KG1 (cell line): ENCODE results near the gene DCST1.
A peak's percentile ranks its signal among the peaks of the same experiment; 100 is the strongest.

ENCODE experiments used
- DNase-seq: peaks from one replicate; lab custom pipeline; 2025; lab: John Stamatoyannopoulos, UW

Gene DCST1

GRCh38 chr1:155052439-155053395 is 19.1 kb downstream of the DCST1 start:
- no peak for DNase-seq

GRCh38 chr1:155053531-155054105 is 20.0 kb downstream of the DCST1 start:
- DNase-seq: no peak

GRCh38 chr1:155057104-155057503 is 23.5 kb downstream of the DCST1 start:
- no peak for DNase-seq

DNA sequence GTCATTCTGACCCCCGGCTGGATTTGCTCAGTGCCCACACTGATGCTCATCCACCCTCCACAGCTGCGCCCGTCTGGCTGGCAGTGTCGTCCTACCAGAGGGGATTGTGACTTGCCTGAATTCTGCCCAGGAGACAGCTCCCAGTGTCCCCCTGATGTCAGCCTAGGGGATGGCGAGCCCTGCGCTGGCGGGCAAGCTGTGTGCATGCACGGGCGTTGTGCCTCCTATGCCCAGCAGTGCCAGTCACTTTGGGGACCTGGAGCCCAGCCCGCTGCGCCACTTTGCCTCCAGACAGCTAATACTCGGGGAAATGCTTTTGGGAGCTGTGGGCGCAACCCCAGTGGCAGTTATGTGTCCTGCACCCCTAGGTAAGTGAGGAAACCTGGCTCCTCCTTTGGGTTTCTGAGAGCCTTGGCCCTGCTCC is 24.2 kb downstream of the DCST1 start:
- DNase-seq: no peak

DNA sequence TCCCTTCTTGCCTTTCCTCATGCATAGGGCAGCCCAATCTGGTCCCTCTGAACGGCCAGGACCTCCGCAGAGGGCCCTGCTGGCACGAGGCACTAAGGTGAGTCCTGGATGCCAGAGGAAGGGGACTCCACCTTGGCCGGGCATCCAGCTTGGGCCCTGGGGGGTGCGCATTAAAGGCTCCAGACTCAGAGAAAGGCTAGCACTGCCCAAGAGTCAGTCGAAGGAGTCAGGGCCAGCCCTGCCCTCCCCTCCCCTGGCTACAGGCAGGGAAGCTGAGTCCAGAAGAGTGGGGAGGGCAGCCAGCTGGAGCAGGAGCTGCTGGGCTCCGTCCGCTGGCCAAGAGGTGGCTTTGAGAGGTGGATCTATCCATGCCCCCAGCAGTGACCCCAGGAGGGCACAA is 27.1 kb downstream of the DCST1 start:
- DNase-seq: no peak

DNA sequence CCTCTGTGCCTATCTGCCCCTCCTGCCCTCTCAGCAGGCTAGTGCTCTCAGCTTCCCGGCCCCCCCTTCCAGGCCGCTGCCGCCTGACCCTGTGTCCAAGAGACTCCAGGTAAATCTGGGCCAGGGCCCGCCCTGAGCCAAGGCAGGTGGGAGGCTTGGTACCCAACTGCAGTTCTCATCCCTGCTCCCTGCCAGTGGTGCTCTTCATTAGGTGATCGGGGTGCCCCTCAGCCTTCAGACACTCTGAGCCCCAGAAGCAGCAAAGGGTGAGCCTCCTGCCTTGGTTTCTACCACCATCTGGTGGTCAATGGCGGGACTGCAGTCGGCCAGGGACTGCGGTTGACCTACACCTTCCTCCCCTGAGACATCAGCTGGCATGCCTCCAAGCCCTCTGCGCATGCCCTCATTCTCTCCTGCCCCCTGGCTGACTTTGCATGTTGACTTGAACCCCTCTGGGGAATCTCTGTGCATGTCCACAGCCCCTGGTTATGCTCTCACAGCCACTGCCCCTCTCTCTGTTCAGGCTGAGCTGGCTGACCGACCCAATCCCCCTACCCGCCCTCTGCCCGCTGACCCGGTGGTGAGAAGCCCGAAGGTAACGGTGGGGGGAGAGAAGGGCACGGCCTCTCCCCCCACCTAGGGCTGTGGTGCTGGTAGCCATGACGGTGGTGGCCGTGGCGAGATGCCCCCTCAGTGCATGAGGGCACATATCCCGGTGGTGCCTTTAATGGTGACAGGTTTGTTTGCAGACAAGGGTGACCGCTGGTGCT is 27.9 kb downstream of the DCST1 start:
- peak; percentile 73 for DNase-seq

- no peak for DNase-seq
Observed at GRCh38 chr1:155062151-155062686, 28.6 kb downstream of the DCST1 start.

GRCh38 chr1:155062702-155063411 is 29.2 kb downstream of the DCST1 start:
- DNase-seq: no peak

GRCh38 chr1:155063550-155064110 is 30.0 kb downstream of the DCST1 start, which contains the start of gene EFNA4:
Gene EFNA4 (plus strand): TSS chr1:155063740. CDS start chr1:155063824, 84 bp downstream.
- DNase-seq: peak; percentile 74

DNA sequence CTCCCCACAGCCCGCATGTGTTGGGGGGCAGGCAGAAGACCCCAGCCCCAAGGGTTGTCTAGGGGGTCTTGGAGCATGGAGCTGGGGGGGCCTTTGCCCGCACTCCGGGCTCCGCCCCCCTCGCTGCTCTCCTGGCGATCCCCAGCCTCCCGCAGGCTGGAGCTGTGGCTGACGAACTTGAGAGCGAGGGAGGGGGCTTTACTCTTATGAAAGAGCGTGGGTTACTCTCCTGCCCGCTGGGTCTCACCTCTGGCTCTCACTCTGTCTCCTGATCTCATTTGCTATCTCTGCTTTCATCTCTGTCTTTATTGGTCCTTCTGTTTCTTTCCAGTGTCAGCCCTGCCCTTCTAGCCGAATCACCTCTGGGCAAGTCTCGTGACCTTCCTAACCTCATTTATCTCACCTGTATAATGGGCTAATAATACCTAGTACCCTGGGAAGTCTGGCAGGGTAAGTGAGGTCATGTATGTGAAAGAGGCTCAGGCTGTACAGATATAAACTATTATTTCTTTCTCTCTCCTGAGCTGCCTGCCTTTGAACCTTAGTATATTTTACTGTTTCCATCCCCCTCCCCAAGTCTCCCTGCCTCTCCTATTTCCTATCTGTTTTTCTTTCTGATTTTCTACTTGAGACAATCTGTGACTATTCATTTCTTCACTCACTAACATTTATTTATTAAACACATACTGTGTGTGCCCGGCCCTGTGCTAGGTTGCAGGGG is 30.6 kb downstream of the DCST1 start:
- DNase-seq: no peak

DNA sequence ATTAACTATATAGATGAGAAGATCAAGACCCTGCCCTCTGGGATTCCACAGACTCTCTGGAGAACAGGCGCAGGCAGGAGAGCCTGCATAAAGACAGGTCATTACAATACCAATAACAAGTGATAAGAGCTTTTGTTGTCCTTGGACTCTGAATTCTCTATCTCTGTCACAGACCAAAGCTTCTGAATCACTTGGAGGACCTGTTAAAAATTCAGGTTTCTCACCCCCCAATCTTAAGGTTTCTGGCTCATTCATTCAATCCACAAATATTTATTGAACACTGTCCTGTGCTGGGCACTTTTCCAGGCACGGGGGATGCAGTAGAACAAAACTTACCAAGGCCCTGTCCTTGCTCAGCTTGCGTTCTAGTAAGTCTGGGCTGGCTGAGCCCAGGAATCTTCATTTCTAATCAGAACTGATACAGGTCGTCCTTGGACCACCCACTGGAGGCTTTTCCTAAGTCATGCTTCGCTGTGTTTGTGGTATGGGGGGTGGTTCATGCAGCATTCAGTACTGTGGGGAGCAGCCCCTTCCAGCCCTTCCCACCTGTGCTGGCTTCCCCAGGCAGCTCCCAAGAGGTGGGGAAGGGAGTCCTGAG is 31.3 kb downstream of the DCST1 start:
- no peak for DNase-seq

GRCh38 chr1:155066777-155067176 is 33.2 kb downstream of the DCST1 start:
- no peak for DNase-seq

DNA sequence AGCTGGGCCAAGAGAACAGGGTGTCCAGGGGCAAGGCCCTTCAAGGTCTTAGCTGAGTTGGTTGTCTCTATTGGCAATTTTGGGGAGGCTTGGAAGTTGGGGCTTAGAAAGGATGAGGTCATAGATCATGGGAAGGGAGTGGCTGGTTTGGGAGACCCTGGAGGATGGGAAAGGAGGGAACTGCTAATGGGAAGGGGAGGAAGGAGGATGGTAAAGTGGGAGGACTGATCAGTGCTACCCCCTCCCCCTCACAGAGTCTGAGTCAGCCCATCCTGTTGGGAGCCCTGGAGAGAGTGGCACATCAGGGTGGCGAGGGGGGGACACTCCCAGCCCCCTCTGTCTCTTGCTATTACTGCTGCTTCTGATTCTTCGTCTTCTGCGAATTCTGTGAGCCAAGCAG is 35.0 kb downstream of the DCST1 start:
- no peak for DNase-seq

DNA sequence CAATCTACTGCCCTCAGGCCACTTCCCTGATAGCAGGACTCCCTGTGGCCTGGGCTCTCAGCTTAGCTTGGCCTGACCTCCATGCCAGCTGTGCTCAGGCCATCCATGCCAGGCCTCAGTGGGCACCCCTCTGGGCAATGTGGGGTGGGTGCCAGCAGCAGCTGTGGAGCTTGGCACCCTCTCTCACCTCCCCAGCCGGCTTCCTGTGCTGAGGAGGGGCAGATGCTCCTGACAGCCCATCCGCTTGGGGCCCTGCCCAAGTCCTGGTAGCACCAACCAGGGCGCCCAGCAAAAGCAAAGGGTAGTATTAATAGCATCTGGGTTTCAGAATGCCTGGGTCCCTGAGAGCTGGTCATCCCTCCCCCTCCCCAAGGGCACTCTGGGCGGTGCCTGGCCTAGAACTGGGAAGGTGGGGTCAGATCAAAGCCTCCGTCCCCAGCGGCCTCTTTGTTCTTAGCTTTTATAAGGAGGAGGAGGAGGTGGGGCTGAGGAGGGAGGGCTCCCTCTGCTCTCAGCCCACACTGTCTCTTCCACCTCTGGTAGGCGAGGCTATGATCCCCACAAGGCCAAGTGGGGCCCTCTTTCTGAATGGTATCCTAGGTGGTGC is 36.0 kb downstream of the DCST1 start:
- DNase-seq: no peak

DNA sequence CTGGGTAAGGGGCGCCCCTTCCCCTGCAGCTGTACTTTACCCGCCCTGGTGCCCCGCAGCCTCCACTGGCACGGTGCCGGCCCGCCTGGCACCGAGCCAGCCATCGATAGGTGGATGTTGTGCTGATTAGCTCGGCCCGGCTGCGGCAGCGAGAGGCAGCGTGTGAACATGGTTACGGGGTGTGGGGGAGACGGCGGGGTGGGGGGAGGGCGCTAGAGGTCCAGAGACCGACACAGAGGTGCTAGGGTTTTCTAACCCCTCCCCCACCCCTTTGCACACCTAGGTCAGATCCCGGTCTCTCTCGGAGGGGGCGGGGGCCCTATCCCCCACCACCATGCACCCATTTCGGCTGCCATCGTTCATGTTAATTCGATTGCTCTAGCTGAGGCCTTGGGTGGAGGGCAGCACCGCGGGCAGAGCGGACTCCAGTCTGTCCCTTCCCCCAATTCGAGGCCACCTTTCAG is 36.6 kb downstream of the DCST1 start:
- DNase-seq: no peak

DNA sequence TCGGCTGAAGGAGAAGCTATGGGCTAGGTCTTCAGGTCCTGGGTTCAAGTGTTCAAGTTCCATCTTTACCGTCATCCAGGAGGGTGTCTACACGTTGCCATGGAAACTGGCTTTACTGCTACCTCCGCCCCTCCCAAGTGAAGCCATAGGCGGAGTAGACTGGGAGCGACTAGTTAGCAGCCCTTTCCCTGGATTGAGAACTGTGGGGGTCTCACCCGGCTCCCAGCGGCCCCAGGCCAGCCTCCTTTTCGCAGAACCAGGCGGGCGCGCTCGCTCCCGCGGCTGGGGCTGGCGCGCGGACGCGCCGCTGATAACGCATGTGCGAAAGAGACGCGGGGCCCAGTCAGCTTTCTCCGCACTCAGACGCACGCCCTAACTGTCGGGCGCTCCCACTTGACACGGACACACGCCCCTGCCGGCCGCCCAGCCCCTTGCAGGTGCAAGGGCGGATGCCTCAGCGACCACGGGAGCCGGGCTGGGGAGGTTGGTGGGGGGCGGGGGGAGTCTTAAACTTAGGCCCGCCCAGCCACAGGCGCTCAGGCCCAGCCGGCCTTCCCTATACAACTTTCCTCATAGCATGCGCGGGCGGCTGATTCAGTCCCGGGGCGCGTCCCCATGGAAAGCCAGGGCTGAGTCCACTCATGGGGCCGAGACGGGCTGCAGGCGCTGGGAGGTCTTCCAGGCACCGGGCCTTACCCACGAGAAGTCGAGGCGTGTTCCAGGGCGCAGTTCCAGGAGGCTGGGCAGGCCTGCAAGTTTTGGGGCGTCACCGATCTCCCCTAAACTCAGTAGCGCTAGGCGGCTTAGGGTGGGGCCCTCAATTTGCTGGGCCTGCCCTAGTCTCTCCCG is 37.3 kb downstream of the DCST1 start:
- DNase-seq: no peak

- DNase-seq: no peak
Observed at GRCh38 chr1:155071701-155072100, 38.1 kb downstream of the DCST1 start.

GRCh38 chr1:155072531-155073289 is 39.1 kb downstream of the DCST1 start:
- no peak for DNase-seq
